HG03280 (cell line): ENCODE results near the gene CDYL2.

ENCODE experiments used
- ATAC-seq: cut with Tn5 transposase; IDR thresholded peaks from one replicate; pipeline ENCODE4 v1.9.1; 2021; ENCODE audit warnings: mild to moderate bottlenecking, moderate library complexity; ENCODE audit not compliant: unreplicated experiment

The CDYL2 gene

GRCh38 chr16:80711406-80711805 is 93.0 kb downstream of the CDYL2 start:
- no peak for ATAC-seq

- no peak for ATAC-seq
Measured at GRCh38 chr16:80710918-80711317, 93.5 kb downstream of the CDYL2 start.

- no peak for ATAC-seq
Measured at GRCh38 chr16:80708823-80709222, 95.6 kb downstream of the CDYL2 start.

GRCh38 chr16:80707686-80708085 is 96.7 kb downstream of the CDYL2 start:
- no peak for ATAC-seq

GRCh38 chr16:80705596-80705995 is 98.8 kb downstream of the CDYL2 start:
- ATAC-seq: no peak

GRCh38 chr16:80704751-80705505 is 99.5 kb downstream of the CDYL2 start:
- ATAC-seq: no peak

- no peak for ATAC-seq
Measured at GRCh38 chr16:80703131-80704071, 101.0 kb downstream of the CDYL2 start.

GRCh38 chr16:80702696-80703095 is 101.7 kb downstream of the CDYL2 start:
- no peak for ATAC-seq

- no peak for ATAC-seq
Measured at GRCh38 chr16:80700558-80700957, 103.8 kb downstream of the CDYL2 start.

- no peak for ATAC-seq
Measured at GRCh38 chr16:80695020-80695419, 109.4 kb downstream of the CDYL2 start.

GRCh38 chr16:80693553-80693952 is 110.8 kb downstream of the CDYL2 start:
- ATAC-seq: no peak

GRCh38 chr16:80692270-80692669 is 112.1 kb downstream of the CDYL2 start:
- ATAC-seq: no peak

GRCh38 chr16:80691111-80691741 is 113.2 kb downstream of the CDYL2 start:
- no peak for ATAC-seq

GRCh38 chr16:80689487-80689886 is 114.9 kb downstream of the CDYL2 start:
- ATAC-seq: no peak

- no peak for ATAC-seq
Measured at GRCh38 chr16:80687606-80688005, 116.8 kb downstream of the CDYL2 start.

- no peak for ATAC-seq
Measured at GRCh38 chr16:80684906-80685305, 119.5 kb downstream of the CDYL2 start.

- no peak for ATAC-seq
Measured at GRCh38 chr16:80684136-80684765, 120.1 kb downstream of the CDYL2 start.

GRCh38 chr16:80683646-80684045 is 120.8 kb downstream of the CDYL2 start:
- ATAC-seq: no peak

GRCh38 chr16:80682421-80683070 is 121.9 kb downstream of the CDYL2 start:
- ATAC-seq: no peak

GRCh38 chr16:80681436-80681835 is 123.0 kb downstream of the CDYL2 start:
- ATAC-seq: no peak

GRCh38 chr16:80680839-80681238 is 123.6 kb downstream of the CDYL2 start:
- ATAC-seq: no peak
